Mesendoderm (in vitro differentiated cells): ENCODE data around the gene TMEM94.
"Not testable (repeated sequence)": the region's sequence is repeated elsewhere in the genome, so short reads cannot be mapped to it uniquely, and the experiment has no call there.

Source experiments
- DNase-seq: peaks from one replicate; pipeline ENCODE4 v3.0.0; 2013
- H2AK5ac ChIP-seq: 2 replicates; pipeline ENCODE4 v1.6.1; 2013; ENCODE audit warnings: low read length, inconsistent platforms
- H2BK120ac ChIP-seq: 2 replicates; pipeline ENCODE4 v1.6.1; 2013; ENCODE audit warnings: low read depth, mild to moderate bottlenecking, low read length, moderate library complexity, mixed read lengths
- H2BK15ac ChIP-seq: replicated peaks from 2 replicates; pipeline ENCODE4 v1.6.1; 2013; ENCODE audit warnings: low read depth, mild to moderate bottlenecking, moderate library complexity
- H2BK5ac ChIP-seq: 2 replicates; pipeline ENCODE4 v1.6.1; 2013; ENCODE audit warnings: low read length, inconsistent platforms
- H3K18ac ChIP-seq: 2 replicates; pipeline ENCODE4 v1.6.1; 2013; ENCODE audit warnings: mild to moderate bottlenecking, low read length, mixed read lengths
- H3K23ac ChIP-seq: one replicate; pipeline ENCODE4 v1.6.1; 2013; ENCODE audit warnings: low read length
- H3K27ac ChIP-seq: 2 replicates; pipeline ENCODE4 v1.5.1; 2013; ENCODE audit warnings: low read depth, mild to moderate bottlenecking, inconsistent platforms, low read length, moderate library complexity
- H3K27me3 ChIP-seq: 2 replicates; pipeline ENCODE4 v1.6.1; 2013; ENCODE audit warnings: low read length, control low read depth, mild to moderate bottlenecking, inconsistent platforms; ENCODE audit not compliant: insufficient read depth, poor library complexity
- H3K36me3 ChIP-seq: 2 replicates; pipeline ENCODE4 v1.6.1; 2013; ENCODE audit warnings: low read length, inconsistent platforms; ENCODE audit not compliant: control insufficient read depth, insufficient read depth
- H3K4ac ChIP-seq: one replicate; pipeline ENCODE4 v1.6.1; 2013; ENCODE audit warnings: low read depth, mild to moderate bottlenecking, low read length, moderate library complexity
- H3K4me1 ChIP-seq: 2 replicates; pipeline ENCODE4 v1.6.1; 2013; ENCODE audit warnings: low read depth, low read length, inconsistent platforms; ENCODE audit not compliant: control insufficient read depth
- H3K4me2 ChIP-seq: 2 replicates; pipeline ENCODE4 v1.6.1; 2013; ENCODE audit warnings: low read length
- H3K4me3 ChIP-seq: 2 replicates; pipeline ENCODE4 v1.5.1; 2013; ENCODE audit warnings: mild to moderate bottlenecking, low read length
- H3K56ac ChIP-seq: one replicate; pipeline ENCODE4 v1.6.1; 2013; ENCODE audit warnings: low read length
- H3K79me1 ChIP-seq: 2 replicates; pipeline ENCODE4 v1.6.1; 2013; ENCODE audit warnings: low read length, inconsistent platforms
- H3K79me2 ChIP-seq: 2 replicates; pipeline ENCODE4 v1.6.1; 2013; ENCODE audit warnings: mild to moderate bottlenecking, low read length; ENCODE audit not compliant: control insufficient read depth, insufficient read depth
- H3K9ac ChIP-seq: 2 replicates; pipeline ENCODE4 v1.6.1; 2013; ENCODE audit warnings: low read length, inconsistent platforms
- H4K5ac ChIP-seq: one replicate; pipeline ENCODE4 v1.6.1; 2013; ENCODE audit warnings: low read length
- H4K8ac ChIP-seq: one replicate; pipeline ENCODE4 v1.6.1; 2013; ENCODE audit warnings: low read depth, mild to moderate bottlenecking, control low read depth, low read length, moderate library complexity
- WGBS: extraction: QIAGEN DNeasy Blood & Tissue Kit; methylation state at CpG from one replicate; pipeline ENCODE4 v1.1.7; 2013; ENCODE audit warnings: low lambda C conversion rate, missing lambda C conversion rate; ENCODE audit not compliant: insufficient coverage; ENCODE audit errors: extremely low coverage; 5-methylcytosine and 5-hydroxymethylcytosine counted together

TMEM94 gene

DNA sequence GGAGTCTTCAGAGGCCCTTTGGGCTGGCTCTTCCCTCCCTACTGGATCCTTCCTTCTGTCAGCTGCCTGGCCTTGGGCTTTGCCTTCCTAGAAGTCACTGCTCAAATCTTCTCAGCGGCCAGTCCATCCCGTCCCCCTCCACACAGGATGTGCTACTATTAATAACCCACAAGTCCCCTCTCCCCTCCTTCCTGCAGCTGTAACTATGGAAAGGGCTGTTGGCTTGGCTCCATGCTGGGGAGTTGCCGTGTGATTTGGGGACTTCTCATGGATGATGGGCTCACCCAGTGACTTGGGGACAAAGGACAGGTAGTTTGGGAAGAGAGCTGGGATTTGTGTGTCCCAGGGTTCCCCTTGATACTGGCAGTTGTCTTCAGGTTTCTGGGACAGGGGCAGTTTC lies 19.4 kb downstream of the TMEM94 start:
- no peak overlapping the region for H3K23ac ChIP-seq
- H2BK120ac ChIP-seq = no peak overlapping the region
- H3K9ac ChIP-seq = no peak overlapping the region
- H3K4me3 ChIP-seq = no peak overlapping the region
- no peak overlapping the region for H4K8ac ChIP-seq
- H2AK5ac ChIP-seq = no peak overlapping the region
- H4K5ac ChIP-seq = no peak overlapping the region
- no peaks in the 10 kb centered on the region for H3K4me1 ChIP-seq
- no peaks in the 10 kb centered on the region for H3K36me3 ChIP-seq
- no peak for DNase-seq
- H2BK15ac ChIP-seq = no peak overlapping the region
- no peak overlapping the region for H3K4me2 ChIP-seq
- no peak overlapping the region for H3K18ac ChIP-seq
- no peaks in the 10 kb centered on the region for H3K79me1 ChIP-seq
- no peak overlapping the region for H3K27ac ChIP-seq
- no peaks in the 10 kb centered on the region for H3K27me3 ChIP-seq
- H2BK5ac ChIP-seq = no peak overlapping the region
- no peak overlapping the region for H3K56ac ChIP-seq
- no peak overlapping the region for H3K4ac ChIP-seq
- no peaks in the 10 kb centered on the region for H3K79me2 ChIP-seq
- no CpG with 5 or more reads among the region's 3 CpGs for WGBS

DNA sequence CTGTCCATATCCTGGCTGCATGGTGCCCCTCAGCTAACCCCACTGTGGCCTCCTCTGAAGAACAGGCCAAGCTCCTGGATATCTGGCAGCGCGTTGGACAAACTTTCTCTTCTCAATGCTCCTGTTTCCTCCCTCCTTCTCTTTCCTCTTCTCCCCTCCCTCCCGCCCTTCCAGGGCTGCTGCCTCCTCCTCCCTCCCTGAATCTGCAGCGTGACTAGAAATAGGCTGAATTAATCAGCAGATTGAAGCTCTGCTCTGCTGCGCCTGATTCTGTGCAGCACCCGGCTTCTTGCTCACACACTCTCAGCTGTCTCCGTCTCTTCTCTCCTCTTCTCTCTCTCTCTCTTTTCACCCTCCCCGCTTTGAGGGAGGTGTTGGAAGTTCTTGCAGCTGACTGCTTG lies 19.8 kb downstream of the TMEM94 start:
- Histone ChIP-seq H3K79me1 (no peaks in the 10 kb centered on the region), H3K36me3 (no peaks in the 10 kb centered on the region), H2BK5ac (no peak overlapping the region), H3K18ac (no peak overlapping the region), H3K4ac (no peak overlapping the region), H3K27ac (no peak overlapping the region), H2BK15ac (no peak overlapping the region), H3K27me3 (no peaks in the 10 kb centered on the region), H3K4me2 (no peak overlapping the region), H2AK5ac (no peak overlapping the region), H3K79me2 (no peaks in the 10 kb centered on the region), H3K9ac (no peak overlapping the region), H3K23ac (no peak overlapping the region), H4K5ac (no peak overlapping the region), H3K56ac (no peak overlapping the region), H3K4me1 (no peaks in the 10 kb centered on the region), H4K8ac (no peak overlapping the region), H2BK120ac (no peak overlapping the region), H3K4me3 (no peak overlapping the region)
- DNase-seq = no peak
- WGBS = no CpG with 5 or more reads among the region's 8 CpGs

DNA sequence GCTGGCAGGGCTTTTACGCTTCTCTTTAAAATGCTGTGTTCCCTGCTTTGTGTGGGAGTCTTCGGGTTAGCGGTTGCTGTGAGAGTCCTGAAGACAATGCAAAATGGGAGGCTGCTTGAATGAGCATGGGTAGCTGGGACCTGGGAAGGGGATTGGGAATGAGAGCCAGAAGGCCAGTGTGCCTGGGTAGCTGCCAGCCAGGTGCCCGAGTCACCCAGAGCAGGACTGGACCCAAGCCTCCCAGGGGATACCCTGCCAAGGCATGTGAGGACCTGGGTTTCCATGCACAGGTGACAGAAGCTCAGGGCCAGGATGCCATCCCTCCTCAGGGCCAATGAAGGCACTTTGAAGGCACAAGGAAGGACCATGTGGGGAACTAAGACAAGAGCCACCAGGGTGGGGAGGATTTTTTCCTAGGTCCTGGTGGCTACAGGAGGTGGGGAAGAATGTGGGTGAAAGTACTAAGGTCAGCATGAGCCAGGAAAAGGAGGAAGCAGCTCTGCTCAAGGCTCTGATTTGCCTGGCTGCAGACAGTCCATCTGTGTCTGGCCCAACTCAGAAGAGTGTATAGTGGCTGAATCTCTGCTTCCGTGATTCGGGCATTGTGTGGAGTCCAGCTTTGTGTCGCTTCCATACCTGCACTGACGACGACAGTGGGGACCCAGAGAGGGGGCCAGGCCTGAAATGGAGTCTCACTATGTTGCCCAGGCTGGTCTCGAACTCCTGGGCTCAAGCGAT lies 20.5 kb downstream of the TMEM94 start:
- no peak overlapping the region for H2BK15ac ChIP-seq
- H4K8ac ChIP-seq = no peak overlapping the region
- H3K18ac ChIP-seq = no peak overlapping the region
- H3K56ac ChIP-seq = no peak overlapping the region
- no peak overlapping the region for H3K4ac ChIP-seq
- H2AK5ac ChIP-seq = no peak overlapping the region
- H3K27ac ChIP-seq = no peak overlapping the region
- H2BK5ac ChIP-seq = no peak overlapping the region
- no peak overlapping the region for H3K23ac ChIP-seq
- no CpG with 5 or more reads among the region's 11 CpGs for WGBS
- no peak overlapping the region for H2BK120ac ChIP-seq
- H3K4me1 ChIP-seq = peaks cover 3% of the 10 kb centered on the region
- no peak overlapping the region for H3K4me3 ChIP-seq
- no peak for DNase-seq
- no peaks in the 10 kb centered on the region for H3K79me1 ChIP-seq
- H3K36me3 ChIP-seq = no peaks in the 10 kb centered on the region
- H3K9ac ChIP-seq = no peak overlapping the region
- H3K4me2 ChIP-seq = no peak overlapping the region
- no peak overlapping the region for H4K5ac ChIP-seq
- H3K27me3 ChIP-seq = no peaks in the 10 kb centered on the region
- H3K79me2 ChIP-seq = no peaks in the 10 kb centered on the region

DNA sequence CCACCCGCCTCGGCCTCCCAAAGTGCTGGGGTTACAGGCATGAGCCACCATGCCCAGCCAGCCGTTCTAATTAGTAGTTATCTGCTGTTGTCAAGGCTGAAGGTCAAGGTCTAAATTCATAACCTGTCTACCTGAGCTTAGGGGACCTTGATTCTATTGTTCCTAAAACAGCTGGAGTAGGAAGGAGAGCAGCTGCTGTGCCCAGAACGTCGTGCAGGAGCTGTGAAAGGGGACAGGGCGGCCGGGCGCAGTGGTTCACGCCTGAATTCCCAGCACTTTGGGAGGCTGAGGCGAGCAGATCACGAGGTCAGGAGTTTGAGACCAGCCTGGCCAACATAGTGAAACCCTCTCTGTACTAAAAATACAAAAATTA lies 21.0 kb downstream of the TMEM94 start:
- H2BK5ac ChIP-seq, H3K27ac ChIP-seq, H3K27me3 ChIP-seq, H2BK15ac ChIP-seq, H4K8ac ChIP-seq, H3K56ac ChIP-seq, H4K5ac ChIP-seq, H3K4me1 ChIP-seq, H3K4me2 ChIP-seq, H3K4me3 ChIP-seq, H3K18ac ChIP-seq, DNase-seq, H3K4ac ChIP-seq, H3K36me3 ChIP-seq, H3K79me1 ChIP-seq, H3K23ac ChIP-seq, H2AK5ac ChIP-seq, H3K9ac ChIP-seq, H3K79me2 ChIP-seq, H2BK120ac ChIP-seq: not testable (repeated sequence)
- no CpG with 5 or more reads among the region's 11 CpGs for WGBS

DNA sequence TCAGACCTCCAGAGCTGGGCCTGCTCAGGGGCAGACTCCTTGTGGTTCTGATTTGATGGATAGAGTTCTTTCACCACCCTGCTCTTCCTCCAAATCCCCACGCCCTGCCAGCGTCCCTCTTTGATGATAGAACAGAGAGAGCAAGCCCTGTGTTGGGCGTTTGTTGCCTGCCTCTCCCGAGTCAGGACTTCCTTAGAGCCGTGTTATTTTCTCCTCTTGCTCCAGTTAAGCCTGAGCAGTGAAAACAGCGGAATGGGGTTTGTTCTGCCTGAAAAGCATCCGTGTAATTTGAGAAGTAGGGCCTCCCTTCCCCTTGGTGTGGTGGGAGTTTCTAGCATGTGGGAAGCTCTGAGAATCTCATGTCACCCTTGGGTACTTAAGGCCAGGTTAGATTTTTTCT lies 22.1 kb downstream of the TMEM94 start:
- no peak overlapping the region for H3K4me2 ChIP-seq
- no peak overlapping the region for H3K4me3 ChIP-seq
- no peaks in the 10 kb centered on the region for H3K27me3 ChIP-seq
- H2BK15ac ChIP-seq = no peak overlapping the region
- no peak overlapping the region for H2BK5ac ChIP-seq
- H3K4me1 ChIP-seq = peaks cover 3% of the 10 kb centered on the region
- H3K79me1 ChIP-seq = peaks cover 2% of the 10 kb centered on the region
- H4K5ac ChIP-seq = no peak overlapping the region
- H3K9ac ChIP-seq = no peak overlapping the region
- H3K4ac ChIP-seq = no peak overlapping the region
- no peak for DNase-seq
- no peak overlapping the region for H3K56ac ChIP-seq
- no peak overlapping the region for H3K23ac ChIP-seq
- no peak overlapping the region for H3K18ac ChIP-seq
- no peak overlapping the region for H2AK5ac ChIP-seq
- no peaks in the 10 kb centered on the region for H3K79me2 ChIP-seq
- H3K36me3 ChIP-seq = no peaks in the 10 kb centered on the region
- no peak overlapping the region for H2BK120ac ChIP-seq
- no peak overlapping the region for H3K27ac ChIP-seq
- no peak overlapping the region for H4K8ac ChIP-seq
- WGBS = no CpG with 5 or more reads among the region's 7 CpGs

- Histone ChIP-seq H4K5ac (no peak overlapping the region), H3K27ac (no peak overlapping the region)
Observed at GRCh38 chr17:75480281-75480680, 23.8 kb downstream of the TMEM94 start.

More at GRCh38 chr17:75480281-75480680, 23.8 kb downstream of the TMEM94 start:
- Histone ChIP-seq H3K56ac (no peak overlapping the region), H3K79me2 (no peaks in the 10 kb centered on the region), H3K4ac (no peak overlapping the region), H3K9ac (no peak overlapping the region), H2BK5ac (no peak overlapping the region), H2AK5ac (no peak overlapping the region), H3K23ac (no peak overlapping the region), H2BK15ac (no peak overlapping the region), H3K79me1 (peaks cover 2% of the 10 kb centered on the region), H3K4me2 (no peak overlapping the region), H4K8ac (no peak overlapping the region), H3K27me3 (no peaks in the 10 kb centered on the region), H3K4me3 (no peak overlapping the region), H2BK120ac (no peak overlapping the region), H3K4me1 (peaks cover 3% of the 10 kb centered on the region), H3K36me3 (no peaks in the 10 kb centered on the region), H3K18ac (no peak overlapping the region)
- WGBS = no CpG with 5 or more reads among the region's 6 CpGs
- DNase-seq = no peak
